ENCODE results near the gene WDR55.
"Not testable (repeated sequence)": the region's sequence is repeated elsewhere in the genome, so short reads cannot be mapped to it uniquely, and the experiment has no call there.

- not testable (repeated sequence) for TF ChIP-seq CTCF, POLR2A (IDR thresholded peaks at IDR 0.05)
These were observed 51.5 kb downstream of the WDR55 start for GRCh38 chr5:140716238-140716637.
